Rectal smooth muscle tissue (tissue), 1 donor: ENCODE data around the gene TGFB3.

ENCODE experiments used
- H3K27ac ChIP-seq: one replicate; pipeline ENCODE4 v1.7.0; 2013; ENCODE audit warnings: low read depth, low read length, inconsistent platforms
- H3K27me3 ChIP-seq: one replicate; pipeline ENCODE4 v1.7.0; 2013; ENCODE audit warnings: low read length; ENCODE audit not compliant: control insufficient read depth, insufficient read depth
- H3K36me3 ChIP-seq: one replicate; pipeline ENCODE4 v1.7.0; 2013; ENCODE audit warnings: low read length; ENCODE audit not compliant: control insufficient read depth, insufficient read depth
- H3K4me1 ChIP-seq: one replicate; pipeline ENCODE4 v1.7.0; 2013; ENCODE audit warnings: low read length; ENCODE audit not compliant: control insufficient read depth, insufficient read depth
- H3K4me3 ChIP-seq: one replicate; pipeline ENCODE4 v1.7.0; 2013; ENCODE audit warnings: low read length
- H3K9ac ChIP-seq: one replicate; pipeline ENCODE4 v1.7.0; 2013; ENCODE audit warnings: low read length

The TGFB3 gene

DNA sequence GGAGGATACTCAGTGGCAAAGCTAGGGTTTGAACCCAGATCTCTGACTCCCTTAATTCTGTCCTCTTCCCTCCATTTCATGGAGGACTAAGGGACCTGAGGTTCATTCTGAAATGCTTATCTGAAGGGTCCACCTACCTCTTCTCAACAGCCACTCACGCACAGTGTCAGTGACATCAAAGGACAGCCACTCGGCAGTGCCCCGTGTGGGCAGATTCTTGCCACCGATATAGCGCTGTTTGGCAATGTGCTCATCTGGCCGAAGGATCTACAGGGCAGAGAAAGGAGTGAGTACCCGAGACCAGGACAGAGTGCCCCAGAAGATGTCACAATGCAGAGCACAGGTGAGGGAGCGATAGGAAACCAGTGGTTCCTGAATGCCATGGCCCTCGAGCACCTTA lies 10.8 kb downstream of the TGFB3 start:
- H3K4me1 ChIP-seq = peaks cover 3% of the 10 kb centered on the region
- H3K4me3 ChIP-seq = no peak overlapping the region
- H3K36me3 ChIP-seq = peaks cover 2% of the 10 kb centered on the region
- H3K9ac ChIP-seq = no peak overlapping the region
- H3K27ac ChIP-seq = no peak overlapping the region
- H3K27me3 ChIP-seq = no peaks in the 10 kb centered on the region

DNA sequence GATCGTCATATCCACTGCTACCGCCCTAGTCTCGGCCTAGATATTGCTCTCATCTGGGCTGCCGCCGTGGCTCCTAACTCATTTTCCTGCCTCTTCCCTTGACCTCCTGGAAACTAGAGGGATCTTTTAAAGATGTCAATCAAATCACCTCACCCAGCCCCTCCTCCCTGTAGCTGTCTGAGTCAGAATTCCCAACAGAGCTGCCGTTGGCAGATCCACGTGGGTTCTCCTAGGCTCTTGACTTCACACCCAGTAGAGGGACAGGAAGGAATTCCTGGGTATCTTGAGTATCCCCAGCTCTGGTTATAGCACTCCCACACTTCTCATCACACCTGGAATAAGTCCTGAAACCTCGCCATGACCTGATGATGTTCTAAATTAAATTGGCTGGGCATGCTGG lies 11.9 kb downstream of the TGFB3 start:
- H3K36me3 ChIP-seq = peaks cover 4% of the 10 kb centered on the region
- H3K27ac ChIP-seq = no peak overlapping the region

DNA sequence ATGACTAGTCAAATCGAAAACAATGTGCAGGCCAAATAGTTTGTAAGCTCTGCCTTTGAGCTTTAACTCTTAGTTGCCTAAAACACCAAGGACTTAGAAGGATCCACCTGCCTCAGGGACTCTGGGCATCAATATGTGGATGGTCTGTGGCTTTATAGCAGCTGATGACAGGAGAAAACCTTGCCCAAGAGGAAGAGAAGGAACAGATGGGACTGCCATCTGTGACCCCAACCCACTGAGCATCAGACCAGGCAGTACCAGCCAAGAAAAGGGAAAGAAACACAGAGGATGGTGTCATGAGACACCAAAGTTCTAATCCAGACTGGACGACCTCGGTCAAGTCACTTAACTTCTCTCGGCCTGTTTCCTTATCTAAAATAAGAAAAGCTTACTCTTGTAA lies 12.7 kb downstream of the TGFB3 start:
- H3K4me3 ChIP-seq = no peak overlapping the region
- peaks cover 4% of the 10 kb centered on the region for H3K36me3 ChIP-seq
- H3K27ac ChIP-seq = no peak overlapping the region

More for the DNA sequence above, 11.9 kb downstream of the TGFB3 start:
- no peak overlapping the region for H3K9ac ChIP-seq
- H3K4me1 ChIP-seq = peaks cover 3% of the 10 kb centered on the region
- no peaks in the 10 kb centered on the region for H3K27me3 ChIP-seq
- H3K4me3 ChIP-seq = no peak overlapping the region

DNA sequence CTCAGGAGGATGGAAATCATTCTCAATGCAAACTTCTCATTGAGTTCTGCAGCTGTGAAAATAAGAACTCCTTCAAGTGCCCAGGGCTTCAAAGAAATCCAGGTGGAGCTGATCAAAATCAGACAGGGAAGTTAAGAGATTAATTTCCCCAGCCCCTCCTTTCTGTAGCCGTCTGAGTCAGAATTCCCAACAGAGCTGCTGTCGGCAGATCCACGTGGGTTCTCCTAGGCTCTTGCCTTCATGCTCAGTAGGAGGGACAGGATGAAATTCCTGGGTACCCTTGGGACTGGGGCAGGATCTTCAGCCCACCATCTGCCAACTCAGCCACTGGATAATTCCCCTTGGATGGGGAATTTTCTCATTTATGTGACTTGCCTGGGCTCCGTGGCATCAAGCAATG lies 13.3 kb downstream of the TGFB3 start:
- H3K9ac ChIP-seq = no peak overlapping the region
- peaks cover 3% of the 10 kb centered on the region for H3K4me1 ChIP-seq
- H3K27ac ChIP-seq = peak overlapping the region; percentile 12
- H3K4me3 ChIP-seq = no peak overlapping the region
- no peaks in the 10 kb centered on the region for H3K27me3 ChIP-seq
- H3K36me3 ChIP-seq = peaks cover 4% of the 10 kb centered on the region

More for the DNA sequence above, 12.7 kb downstream of the TGFB3 start:
- no peak overlapping the region for H3K9ac ChIP-seq
- peaks cover 3% of the 10 kb centered on the region for H3K4me1 ChIP-seq
- no peaks in the 10 kb centered on the region for H3K27me3 ChIP-seq

DNA sequence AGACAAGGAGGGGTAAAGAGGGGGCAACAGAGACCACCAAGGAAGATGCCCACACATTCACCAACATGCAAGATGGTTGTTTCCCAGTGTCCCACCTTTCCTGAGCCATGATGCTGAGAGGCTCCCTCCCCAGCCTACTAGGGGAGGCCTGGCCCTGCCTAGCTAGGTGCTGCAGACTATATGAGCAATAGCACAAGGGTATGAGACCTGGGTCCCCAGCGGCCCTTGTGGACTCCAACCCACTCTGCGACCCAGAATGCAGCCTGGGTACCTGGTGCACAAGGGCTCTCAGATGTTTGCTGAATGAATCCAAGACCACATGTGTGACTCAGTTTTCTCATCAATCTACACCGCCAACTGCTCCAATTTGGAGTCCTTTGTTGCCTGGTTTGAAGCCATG lies 13.9 kb downstream of the TGFB3 start:
- Histone ChIP-seq H3K4me3 (no peak overlapping the region), H3K27me3 (no peaks in the 10 kb centered on the region), H3K36me3 (peaks cover 4% of the 10 kb centered on the region), H3K4me1 (no peaks in the 10 kb centered on the region), H3K27ac (no peak overlapping the region), H3K9ac (no peak overlapping the region)

DNA sequence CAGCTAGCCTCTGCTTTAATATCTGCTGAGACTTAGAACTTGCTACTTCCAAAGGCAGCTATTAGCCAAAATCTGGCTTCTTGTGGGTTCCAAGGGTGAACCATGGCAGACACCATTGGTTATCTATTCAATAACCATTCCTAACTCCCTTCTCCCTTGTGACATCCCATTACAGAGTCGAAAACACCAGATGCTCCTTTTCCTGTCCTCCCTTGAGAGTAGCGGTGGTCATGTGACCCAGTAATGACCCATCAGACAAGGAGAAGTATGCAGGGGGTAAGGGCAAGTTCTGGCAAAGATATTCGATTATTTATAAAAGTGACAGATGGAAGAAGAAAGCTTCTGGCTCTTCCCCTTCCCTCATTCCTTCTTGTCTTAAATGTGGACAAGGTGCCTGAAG lies 20.1 kb downstream of the TGFB3 start:
- Histone ChIP-seq H3K27ac (no peak overlapping the region), H3K27me3 (no peaks in the 10 kb centered on the region), H3K4me1 (no peaks in the 10 kb centered on the region), H3K9ac (no peak overlapping the region), H3K4me3 (no peak overlapping the region), H3K36me3 (peaks cover 2% of the 10 kb centered on the region)

DNA sequence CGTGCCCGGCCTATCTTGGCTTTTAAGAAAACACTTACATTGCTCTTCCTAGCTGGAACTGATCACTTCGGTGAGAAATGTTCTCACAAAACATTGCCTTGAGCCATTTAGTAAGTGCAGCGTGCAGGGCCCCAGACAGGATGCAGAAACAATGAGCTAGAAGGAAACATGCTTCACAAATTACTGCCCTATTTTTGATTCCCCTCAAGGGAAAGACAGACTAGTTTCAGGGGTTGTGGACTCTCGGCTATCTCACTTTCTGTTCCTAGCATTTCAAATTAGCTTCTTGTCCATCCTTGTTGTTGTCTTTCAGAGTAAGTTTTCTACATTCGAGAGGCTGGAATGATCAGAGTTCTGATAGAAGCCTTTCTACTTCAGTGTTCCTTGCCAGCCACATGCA lies 21.6 kb downstream of the TGFB3 start:
- peaks cover 2% of the 10 kb centered on the region for H3K36me3 ChIP-seq
- H3K27me3 ChIP-seq = no peaks in the 10 kb centered on the region
- H3K27ac ChIP-seq = no peak overlapping the region
- no peak overlapping the region for H3K4me3 ChIP-seq
- no peak overlapping the region for H3K9ac ChIP-seq
- no peaks in the 10 kb centered on the region for H3K4me1 ChIP-seq

DNA sequence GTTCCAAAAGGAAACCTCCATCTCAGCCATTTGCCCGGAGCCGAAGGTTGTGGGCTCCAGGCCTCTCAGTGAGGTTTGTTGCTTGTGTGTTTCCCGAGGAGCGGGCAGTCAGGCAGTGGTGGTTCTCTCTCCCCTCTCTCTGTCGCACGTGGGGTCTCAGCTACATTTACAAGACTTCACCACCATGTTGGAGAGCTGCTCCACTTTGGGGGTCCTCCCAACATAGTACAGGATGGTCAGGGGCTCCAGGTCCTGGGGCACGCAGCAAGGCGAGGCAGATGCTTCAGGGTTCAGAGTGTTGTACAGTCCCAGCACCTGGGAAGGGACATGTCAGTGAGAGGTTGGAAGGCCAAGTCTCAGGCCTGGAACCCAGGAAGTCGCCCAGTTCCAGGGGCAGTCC lies 22.8 kb downstream of the TGFB3 start:
- no peaks in the 10 kb centered on the region for H3K4me1 ChIP-seq
- H3K36me3 ChIP-seq = no peaks in the 10 kb centered on the region
- no peak overlapping the region for H3K27ac ChIP-seq
- H3K9ac ChIP-seq = no peak overlapping the region
- H3K4me3 ChIP-seq = no peak overlapping the region
- no peaks in the 10 kb centered on the region for H3K27me3 ChIP-seq

DNA sequence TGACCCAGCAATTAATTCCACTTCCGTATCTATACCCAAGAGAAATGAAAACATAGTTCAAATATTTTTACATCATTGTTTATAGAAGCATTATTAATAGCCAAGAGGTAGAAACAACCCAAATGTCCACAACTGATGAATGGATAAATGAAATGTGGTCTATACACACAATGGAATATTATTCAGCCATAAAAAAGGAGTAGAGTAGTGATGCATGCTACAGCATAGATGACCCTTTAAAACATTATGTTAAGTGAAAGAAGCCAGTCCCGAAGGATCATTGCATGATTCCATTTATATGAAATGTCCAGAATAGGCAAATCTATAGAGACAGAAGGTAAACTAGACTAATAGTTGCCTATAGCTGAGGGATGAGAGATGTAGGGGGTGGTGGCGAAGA lies 29.3 kb downstream of the TGFB3 start:
- Histone ChIP-seq H3K4me3 (no peak overlapping the region), H3K36me3 (no peaks in the 10 kb centered on the region), H3K4me1 (no peaks in the 10 kb centered on the region), H3K9ac (no peak overlapping the region), H3K27ac (no peak overlapping the region), H3K27me3 (no peaks in the 10 kb centered on the region)

DNA sequence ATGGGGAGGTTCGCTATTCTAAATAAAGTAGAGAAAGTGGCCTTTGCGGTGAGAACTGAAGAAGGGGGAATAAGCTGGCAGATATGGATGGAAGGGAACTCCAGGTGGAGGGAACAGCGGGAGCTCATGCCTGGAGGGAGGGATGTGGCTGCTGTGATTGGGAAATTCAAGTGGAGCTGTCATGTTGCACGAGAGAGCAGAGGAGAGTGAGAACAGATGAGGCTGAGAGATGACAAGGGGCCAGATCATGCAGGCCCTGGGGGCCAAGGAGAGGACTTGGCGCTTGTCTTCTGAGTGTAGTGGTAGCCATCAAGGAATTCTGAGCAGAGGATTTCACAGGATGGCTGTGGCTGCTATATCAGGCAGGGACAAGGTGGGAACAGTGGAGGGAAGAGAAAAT lies 35.0 kb downstream of the TGFB3 start:
- no peak overlapping the region for H3K27ac ChIP-seq
- H3K4me3 ChIP-seq = no peak overlapping the region
- H3K4me1 ChIP-seq = no peaks in the 10 kb centered on the region
- no peak overlapping the region for H3K9ac ChIP-seq
- H3K36me3 ChIP-seq = no peaks in the 10 kb centered on the region
- no peaks in the 10 kb centered on the region for H3K27me3 ChIP-seq

DNA sequence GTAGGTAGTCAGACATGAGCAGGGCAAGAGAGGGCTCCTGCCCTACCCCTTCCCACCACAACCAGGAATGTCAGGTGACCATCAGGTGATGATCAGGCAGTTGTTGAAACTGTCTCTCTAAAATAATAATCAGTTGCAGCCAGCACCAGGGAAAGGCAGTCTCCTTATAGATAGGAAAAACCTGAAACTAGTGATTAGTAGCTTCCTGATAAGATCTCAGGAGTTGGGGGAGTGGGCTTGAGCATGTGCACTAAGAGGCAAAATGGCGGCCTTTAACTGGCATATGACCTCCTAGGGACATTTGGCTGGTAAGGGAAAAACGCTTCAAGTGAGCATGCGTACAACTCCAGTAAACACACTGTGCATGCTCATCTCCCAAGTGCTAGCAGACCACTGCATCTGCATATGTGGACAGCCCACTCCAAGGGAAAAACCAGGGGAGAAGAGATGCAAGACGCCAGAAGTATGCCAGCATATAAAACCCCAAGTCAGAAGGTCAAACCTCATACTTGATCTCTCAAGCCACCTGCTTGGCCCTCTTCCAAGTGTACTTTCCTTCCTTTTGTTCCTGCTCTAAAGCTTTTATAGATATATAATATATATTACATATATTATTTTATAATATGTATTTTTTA lies 37.1 kb downstream of the TGFB3 start:
- no peaks in the 10 kb centered on the region for H3K27me3 ChIP-seq

DNA sequence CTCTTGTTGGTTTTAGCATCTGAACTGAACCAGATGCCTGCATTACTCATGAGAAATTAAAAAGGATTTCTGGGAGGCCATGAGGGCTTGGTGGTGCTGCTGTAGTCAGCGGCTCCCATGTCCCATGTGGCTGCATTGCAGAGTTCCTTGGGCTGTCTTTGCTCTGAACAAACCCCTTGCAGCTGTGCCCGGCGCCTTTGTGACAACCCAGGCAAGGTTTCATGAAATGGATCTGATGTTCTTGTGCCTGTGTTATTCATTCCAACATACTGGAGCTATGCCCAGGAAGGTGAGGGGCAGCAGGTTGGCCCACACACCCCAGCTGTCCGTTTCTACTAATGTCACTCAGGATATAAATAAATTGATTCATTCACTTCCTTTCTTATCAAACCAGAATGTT lies 40.8 kb downstream of the TGFB3 start:
- Histone ChIP-seq H3K27ac (no peak overlapping the region), H3K27me3 (no peaks in the 10 kb centered on the region)

More for the DNA sequence above, 37.1 kb downstream of the TGFB3 start:
- H3K9ac ChIP-seq = no peak overlapping the region
- H3K36me3 ChIP-seq = no peaks in the 10 kb centered on the region
- H3K27ac ChIP-seq = no peak overlapping the region
- H3K4me1 ChIP-seq = no peaks in the 10 kb centered on the region
- H3K4me3 ChIP-seq = no peak overlapping the region

DNA sequence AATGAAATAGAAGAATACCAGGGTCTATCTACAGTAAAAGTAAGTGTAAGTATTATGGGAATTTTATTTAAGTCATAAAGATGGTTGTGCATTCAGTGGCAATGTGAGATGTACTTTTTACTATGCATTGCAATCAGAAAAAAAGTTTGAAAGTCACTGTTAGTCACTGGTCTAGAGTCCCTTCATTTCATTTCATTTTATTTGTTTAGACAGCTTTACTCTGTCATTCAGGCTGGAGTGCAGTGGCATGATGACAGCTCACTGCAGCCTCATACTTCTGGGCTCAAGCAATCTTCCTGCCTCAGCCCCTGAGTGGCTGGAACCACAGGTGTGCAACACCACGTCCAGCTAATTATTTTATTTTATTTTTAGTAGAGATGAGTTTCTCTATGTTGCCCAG lies 42.6 kb downstream of the TGFB3 start:
- Histone ChIP-seq H3K27ac (no peak overlapping the region), H3K9ac (no peak overlapping the region), H3K4me1 (no peaks in the 10 kb centered on the region), H3K27me3 (no peaks in the 10 kb centered on the region), H3K4me3 (no peak overlapping the region), H3K36me3 (no peaks in the 10 kb centered on the region)

More for the DNA sequence above, 40.8 kb downstream of the TGFB3 start:
- Histone ChIP-seq H3K9ac (no peak overlapping the region), H3K36me3 (no peaks in the 10 kb centered on the region), H3K4me1 (no peaks in the 10 kb centered on the region), H3K4me3 (no peak overlapping the region)
